Progenitor cell of endocrine pancreas (in vitro differentiated cells): ENCODE results near the gene C14orf132. TPM values are rescaled to one million over a fixed set of nuclear protein-coding genes. Genes with fewer than 3 reads are reported as not detected.

Experiments
- DNase-seq: peaks from one replicate; pipeline ENCODE4 v3.0.0; 2021; ENCODE audit warnings: low spot score; ENCODE audit not compliant: unreplicated experiment
- H3K27ac Mint-ChIP-seq: 2 replicates; pipeline ENCODE4 v1.8.0; 2021; ENCODE audit warnings: mild to moderate bottlenecking, moderate library complexity, mixed read lengths
- H3K27me3 Mint-ChIP-seq: 2 replicates; pipeline ENCODE4 v1.8.0; 2021; ENCODE audit warnings: mixed read lengths
- H3K36me3 Mint-ChIP-seq: 2 replicates; pipeline ENCODE4 v1.8.0; 2022; ENCODE audit warnings: mixed read lengths; ENCODE audit not compliant: insufficient read depth
- H3K4me1 Mint-ChIP-seq: 2 replicates; pipeline ENCODE4 v1.8.0; 2021; ENCODE audit warnings: low read depth, mixed read lengths
- H3K4me3 Mint-ChIP-seq: 2 replicates; pipeline ENCODE4 v1.8.0; 2021; ENCODE audit warnings: low read depth, mild to moderate bottlenecking, moderate library complexity, mixed read lengths
- H3K9me3 Mint-ChIP-seq: 2 replicates; pipeline ENCODE4 v1.8.0; 2021; ENCODE audit warnings: low read depth, mixed read lengths
- total RNA-seq: library from RNA; stranded (reverse); gene quantifications from 2 replicates; pipeline ENCODE4 v1.2.1, GENCODE V29; 2021
- TF ChIP-seq, protein P1 (sequence below): fragments of 200-600 bp; sonication (generic); IDR thresholded peaks from one replicate; pipeline ENCODE4 v1.5.0; 2021; ENCODE audit warnings: antibody characterized with exemption, mild to moderate bottlenecking; ENCODE audit not compliant: unreplicated experiment

C14orf132 gene
- total RNA-seq, 1 donor from 2014 or later, result 58.3 TPM

DNA sequence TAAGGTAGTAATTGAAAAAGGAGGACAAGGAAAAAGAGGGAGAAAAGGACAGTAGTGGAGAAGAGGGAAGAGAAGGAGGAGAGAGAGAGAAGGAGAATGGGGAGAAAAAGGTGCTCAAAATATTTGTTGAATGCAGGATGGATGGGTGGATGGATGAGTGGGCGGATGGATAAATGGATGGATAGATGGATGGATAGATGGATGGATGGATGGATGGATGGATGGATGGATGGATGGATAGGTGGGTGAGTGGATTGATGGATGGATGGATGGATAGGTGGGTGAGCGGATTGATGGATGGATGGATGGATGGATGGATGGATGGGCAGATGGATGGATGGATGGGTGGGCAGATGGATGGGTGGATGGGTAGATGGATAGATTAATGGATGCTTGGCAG lies 21.3 kb upstream of the C14orf132 start:
- TF ChIP-seq, protein P1, sequence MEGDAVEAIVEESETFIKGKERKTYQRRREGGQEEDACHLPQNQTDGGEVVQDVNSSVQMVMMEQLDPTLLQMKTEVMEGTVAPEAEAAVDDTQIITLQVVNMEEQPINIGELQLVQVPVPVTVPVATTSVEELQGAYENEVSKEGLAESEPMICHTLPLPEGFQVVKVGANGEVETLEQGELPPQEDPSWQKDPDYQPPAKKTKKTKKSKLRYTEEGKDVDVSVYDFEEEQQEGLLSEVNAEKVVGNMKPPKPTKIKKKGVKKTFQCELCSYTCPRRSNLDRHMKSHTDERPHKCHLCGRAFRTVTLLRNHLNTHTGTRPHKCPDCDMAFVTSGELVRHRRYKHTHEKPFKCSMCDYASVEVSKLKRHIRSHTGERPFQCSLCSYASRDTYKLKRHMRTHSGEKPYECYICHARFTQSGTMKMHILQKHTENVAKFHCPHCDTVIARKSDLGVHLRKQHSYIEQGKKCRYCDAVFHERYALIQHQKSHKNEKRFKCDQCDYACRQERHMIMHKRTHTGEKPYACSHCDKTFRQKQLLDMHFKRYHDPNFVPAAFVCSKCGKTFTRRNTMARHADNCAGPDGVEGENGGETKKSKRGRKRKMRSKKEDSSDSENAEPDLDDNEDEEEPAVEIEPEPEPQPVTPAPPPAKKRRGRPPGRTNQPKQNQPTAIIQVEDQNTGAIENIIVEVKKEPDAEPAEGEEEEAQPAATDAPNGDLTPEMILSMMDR, result no peak
- no peak overlapping the region for H3K4me3 Mint-ChIP-seq
- peaks cover 8% of the 10 kb centered on the region for H3K27me3 Mint-ChIP-seq
- no peaks in the 10 kb centered on the region for H3K36me3 Mint-ChIP-seq
- no peaks in the 10 kb centered on the region for H3K9me3 Mint-ChIP-seq
- no peak overlapping the region for H3K27ac Mint-ChIP-seq
- H3K4me1 Mint-ChIP-seq, result peaks cover 10% of the 10 kb centered on the region
- no peak for DNase-seq

GRCh38 chr14:96027431-96028355 lies 11.5 kb upstream of the C14orf132 start:
- Mint-ChIP-seq H3K27me3 (peaks cover 20% of the 10 kb centered on the region), H3K4me1 (no peaks in the 10 kb centered on the region), H3K4me3 (no peak overlapping the region), H3K27ac (peak overlapping the region; percentile 67), H3K9me3 (no peaks in the 10 kb centered on the region), H3K36me3 (no peaks in the 10 kb centered on the region)
- DNase-seq, result no peak
- TF ChIP-seq, protein P1, result no peak

DNA sequence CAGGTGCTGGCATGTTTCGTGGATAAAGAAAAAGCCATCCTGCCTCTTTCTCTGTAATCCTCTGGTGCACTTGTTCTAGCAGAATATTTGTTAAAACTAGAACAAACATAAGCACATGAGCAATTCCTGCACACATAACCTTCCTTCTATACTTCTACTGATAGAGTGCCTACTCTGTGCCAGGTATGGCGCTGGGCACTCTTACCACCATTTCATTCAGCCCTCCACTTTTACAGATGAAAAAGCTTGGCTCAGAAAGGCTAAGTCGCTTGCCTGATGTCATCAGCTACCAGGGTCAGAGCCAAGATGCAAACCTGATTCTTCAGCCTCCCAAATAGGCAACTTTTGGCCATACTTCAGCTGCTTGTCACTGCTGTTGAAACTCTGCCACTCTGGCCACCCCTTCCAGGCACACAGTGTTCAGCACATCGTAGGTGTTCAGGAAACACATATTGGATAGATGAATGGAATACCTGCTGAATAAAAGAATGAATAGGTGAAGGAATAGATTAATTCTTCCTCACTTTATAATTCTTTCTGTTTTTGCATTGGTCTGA lies 10.0 kb upstream of the C14orf132 start:
- Mint-ChIP-seq H3K9me3 (no peaks in the 10 kb centered on the region), H3K4me1 (no peaks in the 10 kb centered on the region), H3K36me3 (no peaks in the 10 kb centered on the region), H3K27ac (no peak overlapping the region), H3K27me3 (peaks cover 17% of the 10 kb centered on the region), H3K4me3 (no peak overlapping the region)
- TF ChIP-seq, protein P1, result no peak
- DNase-seq, result no peak

DNA sequence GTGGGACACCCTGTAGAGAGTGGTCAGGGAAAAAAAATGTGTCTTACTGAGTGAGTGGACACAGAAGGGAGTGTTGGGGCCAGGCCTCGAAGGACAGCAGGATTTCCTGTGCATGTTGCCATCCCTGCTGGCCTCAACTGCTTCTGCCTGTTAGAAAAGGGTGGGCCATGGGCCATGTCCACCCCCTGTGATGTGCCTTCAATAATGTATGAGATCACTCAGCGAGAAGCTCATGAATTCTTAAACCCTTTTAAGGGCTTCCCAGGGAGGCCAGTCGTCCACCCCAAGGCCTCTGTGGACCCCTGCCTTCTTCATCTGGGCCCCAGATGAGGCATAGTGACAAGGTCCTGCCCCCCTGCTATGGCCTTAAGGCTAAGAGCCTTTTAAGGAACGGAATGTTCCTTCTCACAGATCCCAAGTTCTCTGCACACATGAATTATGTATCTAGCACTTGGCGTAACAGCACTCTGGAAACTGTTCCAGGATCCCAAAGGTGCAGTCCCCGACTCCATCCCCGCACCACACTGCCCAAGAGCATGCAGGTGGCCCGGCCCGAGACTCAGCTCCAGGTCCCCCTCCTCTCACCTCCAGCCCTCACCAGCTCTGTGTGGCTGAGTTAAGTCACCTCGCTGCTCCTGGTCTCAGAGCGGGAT lies 8.9 kb upstream of the C14orf132 start:
- H3K4me3 Mint-ChIP-seq, result no peak overlapping the region
- TF ChIP-seq, protein P1, result no peak
- no peaks in the 10 kb centered on the region for H3K9me3 Mint-ChIP-seq
- H3K27ac Mint-ChIP-seq, result no peak overlapping the region
- peaks cover 14% of the 10 kb centered on the region for H3K27me3 Mint-ChIP-seq
- H3K4me1 Mint-ChIP-seq, result no peaks in the 10 kb centered on the region
- no peaks in the 10 kb centered on the region for H3K36me3 Mint-ChIP-seq
- DNase-seq, result no peak

- DNase-seq, result no peak
- Mint-ChIP-seq H3K4me3 (no peak overlapping the region), H3K36me3 (no peaks in the 10 kb centered on the region), H3K27ac (no peak overlapping the region), H3K27me3 (peaks cover 14% of the 10 kb centered on the region), H3K4me1 (no peaks in the 10 kb centered on the region), H3K9me3 (no peaks in the 10 kb centered on the region)
- TF ChIP-seq, protein P1, result no peak
These were observed 7.5 kb upstream of the C14orf132 start for GRCh38 chr14:96031691-96032090.
